WTC11 (cell line): ENCODE measurements around the gene TAB3.

Source experiments
- ATF1 ChIP-seq: sonication (generic); formaldehyde crosslinking; IDR thresholded peaks from 2 replicates; pipeline ENCODE4 v1.8.1; 2023; ENCODE audit warnings: mild to moderate bottlenecking, moderate library complexity, missing genetic modification reagents
- ATF2 ChIP-seq: sonication (generic); formaldehyde crosslinking; IDR thresholded peaks from 2 replicates; pipeline ENCODE4 v1.8.1; 2022; ENCODE audit warnings: low read depth, missing genetic modification reagents, borderline replicate concordance
- CBFB ChIP-seq: sonication (generic); formaldehyde crosslinking; IDR thresholded peaks from 2 replicates; pipeline ENCODE4 v1.8.1; 2022; ENCODE audit warnings: mild to moderate bottlenecking, low read depth, missing genetic modification reagents
- E2F1 ChIP-seq: sonication (generic); formaldehyde crosslinking; IDR thresholded peaks from 2 replicates; pipeline ENCODE4 v1.8.0; 2022; ENCODE audit warnings: mild to moderate bottlenecking, missing genetic modification reagents
- ELF4 ChIP-seq: sonication (generic); formaldehyde crosslinking; IDR thresholded peaks from 2 replicates; pipeline ENCODE4 v1.8.1; 2022; ENCODE audit warnings: low read depth, mild to moderate bottlenecking, moderate library complexity, missing genetic modification reagents
- GTF2I ChIP-seq: fragments of 250-450 bp; sonication (Bioruptor Pico); conservative IDR thresholded peaks from 2 replicates; pipeline ENCODE4 v1.4.0; 2021; ENCODE audit warnings: mild to moderate bottlenecking
- MYBL2 ChIP-seq: sonication (generic); formaldehyde crosslinking; IDR thresholded peaks from 2 replicates; pipeline ENCODE4 v1.8.1; 2023; ENCODE audit warnings: mild to moderate bottlenecking, moderate library complexity, missing genetic modification reagents
- TEAD4 ChIP-seq: sonication (generic); formaldehyde crosslinking; IDR thresholded peaks from 2 replicates; pipeline ENCODE4 v1.8.0; 2022; ENCODE audit warnings: mild to moderate bottlenecking, missing genetic modification reagents
- TP53 ChIP-seq: sonication (generic); formaldehyde crosslinking; IDR thresholded peaks from 2 replicates; pipeline ENCODE4 v1.8.1; 2023; ENCODE audit warnings: mild to moderate bottlenecking, missing genetic modification reagents
- ZNF121 ChIP-seq: sonication (generic); formaldehyde crosslinking; IDR thresholded peaks from 2 replicates; pipeline ENCODE4 v1.8.0; 2023; ENCODE audit warnings: missing genetic modification reagents
- TF ChIP-seq, protein P1 (sequence below): fragments of 200-600 bp; IDR thresholded peaks from 2 replicates; pipeline ENCODE4 v1.8.0; 2022; ENCODE audit warnings: antibody characterized with exemption
- TF ChIP-seq, protein P2 (sequence below): sonication (generic); formaldehyde crosslinking; conservative IDR thresholded peaks from 2 replicates; pipeline ENCODE4 v1.8.1; 2023; ENCODE audit warnings: mild to moderate bottlenecking, low read depth, missing genetic modification reagents, moderate library complexity
- TF ChIP-seq, protein P3 (sequence below): sonication (generic); formaldehyde crosslinking; IDR thresholded peaks from 2 replicates; pipeline ENCODE4 v1.8.1; 2023; ENCODE audit warnings: mild to moderate bottlenecking, missing genetic modification reagents

GRCh38 chrX:30887721-30888120 is 1.3 kb downstream of the TAB3 start:
- TF ChIP-seq, protein P1, sequence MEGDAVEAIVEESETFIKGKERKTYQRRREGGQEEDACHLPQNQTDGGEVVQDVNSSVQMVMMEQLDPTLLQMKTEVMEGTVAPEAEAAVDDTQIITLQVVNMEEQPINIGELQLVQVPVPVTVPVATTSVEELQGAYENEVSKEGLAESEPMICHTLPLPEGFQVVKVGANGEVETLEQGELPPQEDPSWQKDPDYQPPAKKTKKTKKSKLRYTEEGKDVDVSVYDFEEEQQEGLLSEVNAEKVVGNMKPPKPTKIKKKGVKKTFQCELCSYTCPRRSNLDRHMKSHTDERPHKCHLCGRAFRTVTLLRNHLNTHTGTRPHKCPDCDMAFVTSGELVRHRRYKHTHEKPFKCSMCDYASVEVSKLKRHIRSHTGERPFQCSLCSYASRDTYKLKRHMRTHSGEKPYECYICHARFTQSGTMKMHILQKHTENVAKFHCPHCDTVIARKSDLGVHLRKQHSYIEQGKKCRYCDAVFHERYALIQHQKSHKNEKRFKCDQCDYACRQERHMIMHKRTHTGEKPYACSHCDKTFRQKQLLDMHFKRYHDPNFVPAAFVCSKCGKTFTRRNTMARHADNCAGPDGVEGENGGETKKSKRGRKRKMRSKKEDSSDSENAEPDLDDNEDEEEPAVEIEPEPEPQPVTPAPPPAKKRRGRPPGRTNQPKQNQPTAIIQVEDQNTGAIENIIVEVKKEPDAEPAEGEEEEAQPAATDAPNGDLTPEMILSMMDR, result no peak
- TF ChIP-seq ELF4 (no peak), TP53 (CRISPR knock-in tag) (no peak), MYBL2 (CRISPR knock-in tag) (no peak), CBFB (CRISPR knock-in tag) (no peak), TEAD4 (CRISPR knock-in tag) (no peak), ATF2 (CRISPR knock-in tag) (no peak), ATF1 (CRISPR knock-in tag) (no peak), E2F1 (no peak), GTF2I (CRISPR knock-in tag) (no peak), ZNF121 (CRISPR knock-in tag) (no peak)
- TF ChIP-seq, protein P2, sequence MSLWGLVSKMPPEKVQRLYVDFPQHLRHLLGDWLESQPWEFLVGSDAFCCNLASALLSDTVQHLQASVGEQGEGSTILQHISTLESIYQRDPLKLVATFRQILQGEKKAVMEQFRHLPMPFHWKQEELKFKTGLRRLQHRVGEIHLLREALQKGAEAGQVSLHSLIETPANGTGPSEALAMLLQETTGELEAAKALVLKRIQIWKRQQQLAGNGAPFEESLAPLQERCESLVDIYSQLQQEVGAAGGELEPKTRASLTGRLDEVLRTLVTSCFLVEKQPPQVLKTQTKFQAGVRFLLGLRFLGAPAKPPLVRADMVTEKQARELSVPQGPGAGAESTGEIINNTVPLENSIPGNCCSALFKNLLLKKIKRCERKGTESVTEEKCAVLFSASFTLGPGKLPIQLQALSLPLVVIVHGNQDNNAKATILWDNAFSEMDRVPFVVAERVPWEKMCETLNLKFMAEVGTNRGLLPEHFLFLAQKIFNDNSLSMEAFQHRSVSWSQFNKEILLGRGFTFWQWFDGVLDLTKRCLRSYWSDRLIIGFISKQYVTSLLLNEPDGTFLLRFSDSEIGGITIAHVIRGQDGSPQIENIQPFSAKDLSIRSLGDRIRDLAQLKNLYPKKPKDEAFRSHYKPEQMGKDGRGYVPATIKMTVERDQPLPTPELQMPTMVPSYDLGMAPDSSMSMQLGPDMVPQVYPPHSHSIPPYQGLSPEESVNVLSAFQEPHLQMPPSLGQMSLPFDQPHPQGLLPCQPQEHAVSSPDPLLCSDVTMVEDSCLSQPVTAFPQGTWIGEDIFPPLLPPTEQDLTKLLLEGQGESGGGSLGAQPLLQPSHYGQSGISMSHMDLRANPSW (CRISPR knock-in tag), result no peak
- TF ChIP-seq, protein P3, sequence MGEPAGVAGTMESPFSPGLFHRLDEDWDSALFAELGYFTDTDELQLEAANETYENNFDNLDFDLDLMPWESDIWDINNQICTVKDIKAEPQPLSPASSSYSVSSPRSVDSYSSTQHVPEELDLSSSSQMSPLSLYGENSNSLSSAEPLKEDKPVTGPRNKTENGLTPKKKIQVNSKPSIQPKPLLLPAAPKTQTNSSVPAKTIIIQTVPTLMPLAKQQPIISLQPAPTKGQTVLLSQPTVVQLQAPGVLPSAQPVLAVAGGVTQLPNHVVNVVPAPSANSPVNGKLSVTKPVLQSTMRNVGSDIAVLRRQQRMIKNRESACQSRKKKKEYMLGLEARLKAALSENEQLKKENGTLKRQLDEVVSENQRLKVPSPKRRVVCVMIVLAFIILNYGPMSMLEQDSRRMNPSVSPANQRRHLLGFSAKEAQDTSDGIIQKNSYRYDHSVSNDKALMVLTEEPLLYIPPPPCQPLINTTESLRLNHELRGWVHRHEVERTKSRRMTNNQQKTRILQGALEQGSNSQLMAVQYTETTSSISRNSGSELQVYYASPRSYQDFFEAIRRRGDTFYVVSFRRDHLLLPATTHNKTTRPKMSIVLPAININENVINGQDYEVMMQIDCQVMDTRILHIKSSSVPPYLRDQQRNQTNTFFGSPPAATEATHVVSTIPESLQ (CRISPR knock-in tag), result no peak
